Gastrocnemius medialis (tissue), 4 donors: ENCODE results near the gene CRTC3. TPM values are rescaled to one million over a fixed set of nuclear protein-coding genes. Genes with fewer than 3 reads are reported as not detected.

Experiments used
- ATAC-seq, 2 donors: fragments of 150-250 bp; one replicate each; pipeline ENCODE4 v1.9.1; 2016
- DNase-seq, 2 donors: peaks; one replicate each; pipeline ENCODE4 v3.0.0-alpha.2; 2019
- H3K27ac ChIP-seq, 4 donors: fragments of 200-600 bp; sonication (generic); 1 replicate in 1 of 4; 2 replicates in 3 of 4; pipeline ENCODE4 v1.5.1; 2016 to 2018; ENCODE audit warnings: mild to moderate bottlenecking in 2 of 4, moderate library complexity in 1 of 4
- H3K27me3 ChIP-seq, 3 donors: fragments of 200-600 bp; sonication (generic) in 2 of 3; 1 replicate in 1 of 3; 2 replicates in 2 of 3; pipeline versions ENCODE4 v1.5.1 to v1.6.0; 2016 to 2019; ENCODE audit warnings: mild to moderate bottlenecking in 1 of 3, moderate library complexity in 1 of 3
- H3K36me3 ChIP-seq, 2 donors: fragments of 200-600 bp; sonication (generic) in 1 of 2; one replicate each; pipeline ENCODE4 v1.5.1; 2017 to 2018
- H3K4me1 ChIP-seq, 2 donors: fragments of 200-600 bp; sonication (generic) in 1 of 2; one replicate each; pipeline ENCODE4 v1.5.1; 2016 to 2017; ENCODE audit warnings: mild to moderate bottlenecking in 2 of 2
- H3K4me3 ChIP-seq, 4 donors: fragments of 200-600 bp; sonication (generic) in 3 of 4; 1 replicate in 1 of 4; 2 replicates in 3 of 4; pipeline ENCODE4 v1.5.1; 2016 to 2019; ENCODE audit warnings: mild to moderate bottlenecking in 2 of 4
- H3K9me3 ChIP-seq, 3 donors: fragments of 200-600 bp; sonication (generic) in 2 of 3; 1 replicate in 1 of 3; 2 replicates in 2 of 3; pipeline ENCODE4 v1.5.1; 2016 to 2019
- POLR2A ChIP-seq, 2 donors: fragments of 450-650 bp; IDR thresholded peaks; one replicate each; pipeline ENCODE4 v1.6.1; 2017; ENCODE audit warnings: antibody characterized with exemption in 2 of 2, mild to moderate bottlenecking in 2 of 2, moderate library complexity in 2 of 2
- in situ Hi-C, 4 donors: fragments of 200-750 bp; cut with MboI; loops; one replicate each; pipeline versions ENCODE4 v1.15.0 to v1.8.0; 2017; ENCODE audit warnings: low sequenced_read_pairs in 4 of 4
- intact Hi-C: fragments of 100-400 bp; cut with DNase I; formaldehyde crosslinking; loops from one replicate; pipeline ENCODE4 v1.15.1; 2023; ENCODE audit warnings: low total_unique reads
- total RNA-seq, 4 donors: library from RNA; depleted of rRNA; stranded (reverse); fragments of >200 nt; gene quantifications; one replicate each; pipeline versions ENCODE4 v1.1.0 to v1.2.3, GENCODE V29; 2016
- TF ChIP-seq, protein P1 (sequence below), 5 experiments: fragments of 450-650 bp in 3 of 5; fragments of 200-600 bp in 2 of 5; sonication (generic) in 2 of 5; IDR thresholded peaks in 4 of 5; conservative IDR thresholded peaks in 1 of 5; 1 replicate in 4 of 5; 2 replicates in 1 of 5; pipeline ENCODE4 v1.5.1; 2016 to 2019; ENCODE audit warnings: antibody characterized with exemption in 5 of 5, mild to moderate bottlenecking in 3 of 5, moderate library complexity in 3 of 5

The CRTC3 gene
- total RNA-seq, 4 donors from 2014 or later: 20.7 to 41.4 (median 30.5) TPM

DNA sequence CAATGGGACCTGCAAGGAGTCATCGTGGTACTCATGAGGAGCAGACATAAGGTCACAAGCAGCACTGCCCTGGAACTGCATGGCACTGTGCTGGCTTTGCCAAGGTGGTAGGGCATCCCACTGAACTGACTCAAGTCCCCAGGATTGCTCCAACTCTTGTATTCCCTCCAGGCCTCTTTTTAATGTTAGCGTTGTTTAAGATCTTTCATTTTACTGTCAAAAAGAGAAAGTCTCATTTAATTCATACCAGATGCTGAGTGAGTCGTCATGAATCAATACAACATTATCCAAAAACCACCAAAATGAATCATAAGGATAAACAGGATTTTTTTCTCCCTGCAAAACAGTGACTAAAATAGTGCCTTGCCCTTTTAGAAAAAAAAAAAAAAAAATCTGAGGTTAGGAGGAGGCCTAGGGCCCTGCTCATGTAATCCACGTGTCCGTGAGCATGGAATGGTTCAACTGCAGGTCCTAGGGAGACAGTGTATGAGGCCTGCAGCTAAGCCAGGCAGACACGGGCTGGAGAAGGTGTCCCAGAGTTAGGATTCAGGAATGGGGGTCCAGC lies 150.7 kb downstream of the CRTC3 start:
- H3K27me3 ChIP-seq: no peaks in the 10 kb centered on the region
- intact Hi-C loops (no loop called here), in situ Hi-C loops (no loop called here)
- peaks cover 0 to 6% of the 10 kb centered on the region in 2 donors for H3K4me1 ChIP-seq
- H3K4me3 ChIP-seq: no peak overlapping the region
- ATAC-seq: peak; percentile 35 to 76
- TF ChIP-seq POLR2A (IDR thresholded peaks at IDR 0.05): no peak
- TF ChIP-seq, protein P1, sequence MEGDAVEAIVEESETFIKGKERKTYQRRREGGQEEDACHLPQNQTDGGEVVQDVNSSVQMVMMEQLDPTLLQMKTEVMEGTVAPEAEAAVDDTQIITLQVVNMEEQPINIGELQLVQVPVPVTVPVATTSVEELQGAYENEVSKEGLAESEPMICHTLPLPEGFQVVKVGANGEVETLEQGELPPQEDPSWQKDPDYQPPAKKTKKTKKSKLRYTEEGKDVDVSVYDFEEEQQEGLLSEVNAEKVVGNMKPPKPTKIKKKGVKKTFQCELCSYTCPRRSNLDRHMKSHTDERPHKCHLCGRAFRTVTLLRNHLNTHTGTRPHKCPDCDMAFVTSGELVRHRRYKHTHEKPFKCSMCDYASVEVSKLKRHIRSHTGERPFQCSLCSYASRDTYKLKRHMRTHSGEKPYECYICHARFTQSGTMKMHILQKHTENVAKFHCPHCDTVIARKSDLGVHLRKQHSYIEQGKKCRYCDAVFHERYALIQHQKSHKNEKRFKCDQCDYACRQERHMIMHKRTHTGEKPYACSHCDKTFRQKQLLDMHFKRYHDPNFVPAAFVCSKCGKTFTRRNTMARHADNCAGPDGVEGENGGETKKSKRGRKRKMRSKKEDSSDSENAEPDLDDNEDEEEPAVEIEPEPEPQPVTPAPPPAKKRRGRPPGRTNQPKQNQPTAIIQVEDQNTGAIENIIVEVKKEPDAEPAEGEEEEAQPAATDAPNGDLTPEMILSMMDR (IDR thresholded peaks at IDR 0.05 in 4 of 5, conservative IDR thresholded peaks at IDR 0.05 in 1 of 5): no peak
- no peaks in the 10 kb centered on the region for H3K9me3 ChIP-seq
- H3K27ac ChIP-seq: peak overlapping the region in 3 of 4 donors; percentile 38 to 46 (median 46)
- H3K36me3 ChIP-seq: no peaks in the 10 kb centered on the region
- no peak for DNase-seq

DNA sequence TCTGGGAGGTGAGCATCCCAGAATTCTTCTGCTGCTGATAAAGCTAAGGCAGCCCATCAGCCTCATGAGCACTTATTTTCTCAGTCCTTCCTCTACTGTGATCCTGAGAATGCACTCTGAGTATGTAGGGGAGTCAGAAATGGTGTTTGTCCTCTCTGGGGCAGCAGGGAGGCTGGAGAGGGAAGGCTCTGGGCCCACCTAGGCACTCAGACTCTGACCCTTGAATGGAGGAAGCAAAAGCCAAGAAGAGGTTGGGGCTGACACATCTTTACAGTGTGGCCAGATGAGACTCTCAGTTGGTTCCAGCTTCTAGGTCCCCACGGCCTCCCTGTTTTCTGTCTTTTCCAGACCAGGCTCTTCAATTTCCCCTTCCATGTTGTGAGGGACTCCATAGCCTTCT lies 151.3 kb downstream of the CRTC3 start:
- H3K27ac ChIP-seq: peak overlapping the region in 3 of 4 donors; percentile 38 to 46 (median 42)
- peak in 1 of 2 donors; percentile 7 for ATAC-seq
- TF ChIP-seq, protein P1 (IDR thresholded peaks at IDR 0.05 in 4 of 5, conservative IDR thresholded peaks at IDR 0.05 in 1 of 5): no peak
- TF ChIP-seq POLR2A (IDR thresholded peaks at IDR 0.05): no peak

DNA sequence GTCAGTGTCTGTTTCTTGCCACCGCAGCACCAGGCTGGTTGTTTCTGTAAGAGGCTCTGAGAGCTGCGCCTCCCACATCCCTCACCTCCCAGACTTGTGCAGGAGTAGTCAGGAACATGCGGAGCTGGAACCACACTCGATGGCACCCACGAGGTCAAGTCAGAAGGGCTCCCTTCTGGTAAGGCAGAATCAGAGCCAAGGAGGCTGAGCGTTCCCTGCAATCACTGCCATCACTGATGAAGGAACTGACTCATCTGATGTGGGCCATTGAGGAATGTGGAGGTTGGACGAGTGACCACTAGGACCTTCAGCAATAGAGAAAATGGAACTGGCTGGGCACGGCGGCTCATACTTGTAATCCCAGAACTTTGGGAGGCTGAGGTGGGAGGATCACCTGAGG lies 151.8 kb downstream of the CRTC3 start:
- Histone ChIP-seq H3K4me1 (peaks cover 0 to 6% of the 10 kb centered on the region in 2 donors), H3K36me3 (no peaks in the 10 kb centered on the region), H3K4me3 (no peak overlapping the region), H3K9me3 (no peaks in the 10 kb centered on the region), H3K27me3 (no peaks in the 10 kb centered on the region), H3K27ac (peak overlapping the region in 3 of 4 donors; percentile 38 to 46 (median 42))
- TF ChIP-seq, protein P1 (IDR thresholded peaks at IDR 0.05 in 4 of 5, conservative IDR thresholded peaks at IDR 0.05 in 1 of 5): no peak
- no peak for TF ChIP-seq POLR2A (IDR thresholded peaks at IDR 0.05)
- intact Hi-C loops (no loop called here), in situ Hi-C loops (no loop called here)
- DNase-seq: peak in 1 of 2 donors; percentile 38
- peak in 1 of 2 donors; percentile 35 for ATAC-seq

More for the DNA sequence above, 151.3 kb downstream of the CRTC3 start:
- no peaks in the 10 kb centered on the region for H3K36me3 ChIP-seq
- intact Hi-C loops (no loop called here), in situ Hi-C loops (no loop called here)
- DNase-seq: no peak
- no peak overlapping the region for H3K4me3 ChIP-seq
- H3K27me3 ChIP-seq: no peaks in the 10 kb centered on the region
- H3K9me3 ChIP-seq: no peaks in the 10 kb centered on the region
- H3K4me1 ChIP-seq: peaks cover 0 to 6% of the 10 kb centered on the region in 2 donors

DNA sequence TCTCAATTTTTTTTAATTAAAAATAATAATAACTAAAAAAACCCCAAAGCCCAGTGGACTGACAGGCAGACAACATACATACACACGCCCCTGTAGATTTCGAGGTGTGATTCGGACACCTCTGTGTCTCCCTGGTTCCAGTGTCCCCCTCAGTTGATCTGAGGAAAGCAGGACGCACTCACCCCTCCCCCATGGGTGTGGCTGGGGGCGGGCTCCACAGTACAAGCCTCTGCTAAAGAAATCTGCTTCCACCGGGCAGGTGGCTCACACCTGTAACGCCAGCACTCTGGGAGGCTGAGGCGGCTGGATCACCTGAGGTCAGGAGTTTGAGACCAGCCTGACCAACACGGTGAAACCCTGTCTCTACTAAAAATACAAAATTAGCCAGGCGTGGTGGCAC lies 153.6 kb downstream of the CRTC3 start:
- intact Hi-C loops: no loop called here
- DNase-seq: no peak
- peaks cover 0 to 6% of the 10 kb centered on the region in 2 donors for H3K4me1 ChIP-seq
- TF ChIP-seq POLR2A (IDR thresholded peaks at IDR 0.05): no peak
- TF ChIP-seq, protein P1 (IDR thresholded peaks at IDR 0.05 in 4 of 5, conservative IDR thresholded peaks at IDR 0.05 in 1 of 5): no peak
- H3K4me3 ChIP-seq: no peak overlapping the region
- H3K36me3 ChIP-seq: no peaks in the 10 kb centered on the region
- H3K27ac ChIP-seq: no peak overlapping the region
- in situ Hi-C loops: no loop called here
- no peaks in the 10 kb centered on the region for H3K9me3 ChIP-seq
- H3K27me3 ChIP-seq: no peaks in the 10 kb centered on the region
- no peak for ATAC-seq

DNA sequence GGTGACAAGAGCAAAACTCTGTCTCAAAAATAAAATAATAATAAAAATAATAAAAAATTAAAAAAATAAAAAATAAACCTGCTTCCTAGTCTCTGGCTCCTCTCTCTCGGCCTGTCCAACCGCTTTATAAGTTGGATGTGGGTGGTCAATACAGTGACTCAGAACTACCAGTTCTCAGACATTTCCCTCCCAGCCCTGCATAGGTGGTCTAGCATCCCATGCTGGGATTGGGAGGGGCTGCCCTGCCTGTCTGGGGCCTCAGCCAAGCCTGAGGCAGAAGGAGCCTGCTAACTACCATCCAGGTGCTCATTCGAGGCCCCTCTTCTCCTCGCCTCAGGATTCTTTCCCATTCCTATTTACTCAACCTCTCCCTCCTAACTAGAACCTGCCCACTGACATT lies 154.2 kb downstream of the CRTC3 start:
- no peak overlapping the region for H3K4me3 ChIP-seq
- ATAC-seq (no peak), DNase-seq (no peak)
- H3K9me3 ChIP-seq: no peaks in the 10 kb centered on the region
- peaks cover 0 to 6% of the 10 kb centered on the region in 2 donors for H3K4me1 ChIP-seq
- H3K36me3 ChIP-seq: no peaks in the 10 kb centered on the region
- TF ChIP-seq, protein P1 (IDR thresholded peaks at IDR 0.05 in 4 of 5, conservative IDR thresholded peaks at IDR 0.05 in 1 of 5): no peak
- no peak for TF ChIP-seq POLR2A (IDR thresholded peaks at IDR 0.05)
- in situ Hi-C loops (no loop called here), intact Hi-C loops (no loop called here)
- no peaks in the 10 kb centered on the region for H3K27me3 ChIP-seq
- no peak overlapping the region for H3K27ac ChIP-seq
